Endothelial cell of umbilical vein (primary cell): ENCODE measurements around the gene AKAP6. TPM values are rescaled to one million over a fixed set of nuclear protein-coding genes. Genes with fewer than 3 reads are reported as not detected.

Experiments
- BruUV-seq: library from RNA; stranded (reverse); fragments of 400-500 nt; replicated peaks from 2 replicates; lab custom pipeline; 2021; lab: Mats Ljungman, UMichigan
- CTCF ChIA-PET: fragments of 300-600, 350-600 bp; sonication (Branson Sonifier 250); formaldehyde crosslinking; loops from one replicate; lab custom pipeline; 2021; ENCODE audit warnings: antibody characterized with exemption, inconsistent platforms; lab: Charles Lee
- POLR2A ChIA-PET: fragments of 300-600, 350-600 bp; sonication (Branson Sonifier 250); formaldehyde crosslinking; loops from one replicate; lab custom pipeline; 2021; ENCODE audit warnings: antibody characterized with exemption, inconsistent platforms; lab: Charles Lee
- DNase-seq: peaks from one replicate; pipeline ENCODE4 v3.0.0-alpha.2; 2011; ENCODE audit warnings: low read depth, low spot score
- FAIRE-seq: peaks from 2 replicates; lab custom pipeline; 2011; peaks lifted over from hg19 to GRCh38; lab: Jason Lieb, UNC
- H2AFZ ChIP-seq: 2 replicates; pipeline ENCODE4 v1.6.0; 2012; ENCODE audit warnings: low read depth, low read length, control low read depth, inconsistent platforms
- H3K27ac ChIP-seq: 2 replicates; pipeline ENCODE4 v1.5.1; 2011; ENCODE audit warnings: low read depth, mild to moderate bottlenecking, control low read depth, low read length, moderate library complexity; ENCODE audit not compliant: insufficient read depth
- H3K27me3 ChIP-seq, 2 experiments: 2 replicates each; pipeline versions ENCODE4 v1.6.0 to v1.6.1; 2011; ENCODE audit warnings: low read length in 2 of 2, mixed read lengths in 1 of 2; ENCODE audit not compliant: control insufficient read depth in 2 of 2, insufficient read depth in 2 of 2
- H3K36me3 ChIP-seq, 2 experiments: 2 replicates in 1 of 2; 3 replicates in 1 of 2; pipeline ENCODE4 v1.5.1; 2011; ENCODE audit warnings: low read length in 2 of 2, mild to moderate bottlenecking in 1 of 2, moderate library complexity in 1 of 2; ENCODE audit not compliant: control insufficient read depth in 2 of 2, insufficient read depth in 2 of 2; ENCODE audit errors: extremely low read depth in 1 of 2
- H3K4me1 ChIP-seq: 3 replicates; pipeline ENCODE4 v1.5.1; 2011; ENCODE audit warnings: mild to moderate bottlenecking, low read length; ENCODE audit not compliant: control insufficient read depth, insufficient read depth; ENCODE audit errors: extremely low read depth
- H3K4me2 ChIP-seq: 2 replicates; pipeline ENCODE4 v1.6.1; 2011; ENCODE audit warnings: low read length, control low read depth, mixed read lengths; ENCODE audit not compliant: insufficient read depth
- H3K4me3 ChIP-seq, 3 experiments: fragments of 200-600 bp in 1 of 3; sonication (generic), shearing (Covaris generic) in 1 of 3; replicated peaks in 1 of 3; 2 replicates each; pipeline ENCODE4 v1.5.1; 2011 to 2016; ENCODE audit warnings: control low read depth in 3 of 3, low read length in 3 of 3, mild to moderate bottlenecking in 2 of 3, inconsistent platforms in 1 of 3, low read depth in 1 of 3, moderate library complexity in 1 of 3; ENCODE audit not compliant: insufficient read depth in 1 of 3
- H3K79me2 ChIP-seq: 2 replicates; pipeline ENCODE4 v1.6.0; 2012; ENCODE audit warnings: low read length, inconsistent platforms; ENCODE audit not compliant: control insufficient read depth, insufficient read depth
- H3K9ac ChIP-seq: replicated peaks from 2 replicates; pipeline ENCODE3; 2011; ENCODE audit warnings: low read length, control low read depth; ENCODE audit not compliant: insufficient read depth; ENCODE audit errors: extremely low read depth
- H3K9me1 ChIP-seq: replicated peaks from 3 replicates; pipeline ENCODE4 v1.6.0; 2011; ENCODE audit warnings: mild to moderate bottlenecking, low read length; ENCODE audit not compliant: control insufficient read depth, insufficient read depth; ENCODE audit errors: extremely low read depth
- H3K9me3 ChIP-seq: replicated peaks from 2 replicates; pipeline ENCODE4 v1.5.1; 2012; ENCODE audit warnings: low read length, inconsistent platforms; ENCODE audit not compliant: control insufficient read depth, insufficient read depth
- H4K20me1 ChIP-seq: replicated peaks from 2 replicates; pipeline ENCODE3; 2011; ENCODE audit warnings: mild to moderate bottlenecking, low read length; ENCODE audit not compliant: control insufficient read depth, insufficient read depth; ENCODE audit errors: extremely low read depth
- EZH2 ChIP-seq: IDR thresholded peaks from 2 replicates; pipeline ENCODE4 v1.6.1; 2012; ENCODE audit warnings: borderline replicate concordance, low read depth, mild to moderate bottlenecking, moderate library complexity, low read length, inconsistent platforms; ENCODE audit not compliant: severe bottlenecking
- FOS ChIP-seq: IDR thresholded peaks from 2 replicates; pipeline ENCODE4 v1.6.1; 2011; ENCODE audit warnings: mild to moderate bottlenecking, low read length, moderate library complexity, borderline replicate concordance; ENCODE audit not compliant: insufficient read depth
- GATA2 ChIP-seq: IDR thresholded peaks from 2 replicates; pipeline ENCODE4 v1.7.0; 2011; ENCODE audit warnings: low read depth, mild to moderate bottlenecking, moderate library complexity, mixed read lengths, low read length; ENCODE audit not compliant: insufficient read length, insufficient read depth
- JUN ChIP-seq: IDR thresholded peaks from 2 replicates; pipeline ENCODE4 v1.6.1; 2011; ENCODE audit warnings: borderline replicate concordance, low read depth; ENCODE audit not compliant: insufficient read length, insufficient read depth
- MYC ChIP-seq: IDR thresholded peaks from one replicate; pipeline ENCODE4 v1.6.1; 2011; ENCODE audit warnings: mild to moderate bottlenecking, low read depth, low read length
- POLR2A ChIP-seq: IDR thresholded peaks from 2 replicates; pipeline ENCODE4 v1.6.1; 2012; ENCODE audit warnings: low read depth, mild to moderate bottlenecking, control low read depth, low read length
- POLR2AphosphoS5 ChIP-seq: IDR thresholded peaks from 2 replicates; pipeline ENCODE4 v1.6.1; 2012; ENCODE audit warnings: low read depth, mild to moderate bottlenecking, control low read depth, low read length, moderate library complexity; ENCODE audit not compliant: insufficient read depth
- dilution Hi-C: fragments of 300-500 bp; cut with MboI; formaldehyde crosslinking; loops from one replicate; pipeline ENCODE4 v1.15.0; 2019; ENCODE audit warnings: low sequenced_read_pairs; ENCODE audit not compliant: extremely low pct_ligation_motif_present
- intact Hi-C: fragments of 100-400 bp; cut with micrococcal nuclease; formaldehyde crosslinking; loops from one replicate; pipeline ENCODE4 v1.10.0; 2022
- polyA plus RNA-seq, 4 experiments: library from polyadenylated mRNA; depleted of rRNA in 3 of 4; stranded (reverse) in 3 of 4; unstranded in 1 of 4; fragments of >200 nt; gene quantifications; 2 replicates each; pipeline versions ENCODE4 v1.2.1 to v1.2.3, GENCODE V29; 2011 to 2012; ENCODE audit warnings: missing spikeins in 1 of 4
- total RNA-seq: library from RNA; stranded (reverse); gene quantifications from 2 replicates; pipeline ENCODE4 v1.2.3, GENCODE V29; 2021
- TF ChIP-seq, protein P1 (sequence below): IDR thresholded peaks from 2 replicates; pipeline ENCODE4 v1.6.1; 2011; ENCODE audit not compliant: insufficient read depth, insufficient read length
- TF ChIP-seq, protein P2 (sequence below), 2 donors: IDR thresholded peaks; 1 replicate in 1 of 2; 2 replicates in 1 of 2; pipeline ENCODE4 v1.5.1; 2011; ENCODE audit warnings: low read length in 2 of 2, mild to moderate bottlenecking in 2 of 2, moderate library complexity in 2 of 2, control low read depth in 1 of 2, inconsistent platforms in 1 of 2, low read depth in 1 of 2; ENCODE audit not compliant: insufficient read depth in 1 of 2; ENCODE audit errors: extremely low read depth in 1 of 2

The AKAP6 gene
- total and polyA plus RNA-seq, 2 donors (not counting 3 experiments of a cell fraction or from before 2014, with no cell fraction given), result 0.03 to 0.49 TPM

DNA sequence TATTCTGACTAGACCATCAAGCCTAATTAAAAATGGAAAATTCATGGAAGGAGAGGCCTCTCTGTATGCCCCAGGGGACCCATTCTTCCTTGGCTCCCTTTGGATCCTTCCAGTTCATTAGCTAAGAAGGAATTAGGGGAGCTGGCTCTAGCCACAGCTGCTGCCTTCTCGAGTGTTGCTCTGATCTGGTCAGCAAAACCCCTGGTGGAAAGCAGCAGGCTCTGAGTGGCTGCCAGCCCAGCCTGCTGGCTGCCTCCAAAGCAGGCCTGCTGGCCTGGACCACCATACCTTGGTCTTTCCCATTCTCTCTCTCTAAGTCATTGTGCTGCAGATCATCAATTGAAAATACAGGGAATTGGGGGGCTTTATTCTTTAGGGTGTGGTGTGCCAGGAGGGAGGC is 29.0 kb upstream of the AKAP6 start:
- Histone ChIP-seq H3K27me3 (no peaks in the 10 kb centered on the region), H3K4me2 (no peak overlapping the region), H2AFZ (no peak overlapping the region), H4K20me1 (no peaks in the 10 kb centered on the region), H3K27ac (no peak overlapping the region), H3K4me3 (no peak overlapping the region), H3K9ac (no peak overlapping the region), H3K9me3 (no peaks in the 10 kb centered on the region), H3K79me2 (no peaks in the 10 kb centered on the region), H3K4me1 (no peaks in the 10 kb centered on the region), H3K9me1 (no peaks in the 10 kb centered on the region), H3K36me3 (no peaks in the 10 kb centered on the region)
- POLR2A ChIA-PET, result no interaction called here
- BruUV-seq, result no TSS peak
- intact Hi-C loops (no loop called here), dilution Hi-C loops (no loop called here)
- DNase-seq (no peak), FAIRE-seq (no peak)
- CTCF ChIA-PET, result no interaction called here
- TF ChIP-seq GATA2 (no peak), MYC (no peak), POLR2AphosphoS5 (no peak), JUN (no peak), EZH2 (no peak), POLR2A (no peak), FOS (no peak)
- TF ChIP-seq, protein P1, sequence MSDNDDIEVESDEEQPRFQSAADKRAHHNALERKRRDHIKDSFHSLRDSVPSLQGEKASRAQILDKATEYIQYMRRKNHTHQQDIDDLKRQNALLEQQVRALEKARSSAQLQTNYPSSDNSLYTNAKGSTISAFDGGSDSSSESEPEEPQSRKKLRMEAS, result no peak
- TF ChIP-seq, protein P2, sequence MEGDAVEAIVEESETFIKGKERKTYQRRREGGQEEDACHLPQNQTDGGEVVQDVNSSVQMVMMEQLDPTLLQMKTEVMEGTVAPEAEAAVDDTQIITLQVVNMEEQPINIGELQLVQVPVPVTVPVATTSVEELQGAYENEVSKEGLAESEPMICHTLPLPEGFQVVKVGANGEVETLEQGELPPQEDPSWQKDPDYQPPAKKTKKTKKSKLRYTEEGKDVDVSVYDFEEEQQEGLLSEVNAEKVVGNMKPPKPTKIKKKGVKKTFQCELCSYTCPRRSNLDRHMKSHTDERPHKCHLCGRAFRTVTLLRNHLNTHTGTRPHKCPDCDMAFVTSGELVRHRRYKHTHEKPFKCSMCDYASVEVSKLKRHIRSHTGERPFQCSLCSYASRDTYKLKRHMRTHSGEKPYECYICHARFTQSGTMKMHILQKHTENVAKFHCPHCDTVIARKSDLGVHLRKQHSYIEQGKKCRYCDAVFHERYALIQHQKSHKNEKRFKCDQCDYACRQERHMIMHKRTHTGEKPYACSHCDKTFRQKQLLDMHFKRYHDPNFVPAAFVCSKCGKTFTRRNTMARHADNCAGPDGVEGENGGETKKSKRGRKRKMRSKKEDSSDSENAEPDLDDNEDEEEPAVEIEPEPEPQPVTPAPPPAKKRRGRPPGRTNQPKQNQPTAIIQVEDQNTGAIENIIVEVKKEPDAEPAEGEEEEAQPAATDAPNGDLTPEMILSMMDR (IDR thresholded peaks at IDR 0.05; ENCODE audit: extremely low read depth in 1 of 2, insufficient read depth in 1 of 2, low read depth in 1 of 2, low read length in 2 of 2), result no peak
